ENCODE measurements around the gene RAB22A.
"Not testable (repeated sequence)": the region's sequence is repeated elsewhere in the genome, so short reads cannot be mapped to it uniquely, and the experiment has no call there.

The RAB22A gene

DNA sequence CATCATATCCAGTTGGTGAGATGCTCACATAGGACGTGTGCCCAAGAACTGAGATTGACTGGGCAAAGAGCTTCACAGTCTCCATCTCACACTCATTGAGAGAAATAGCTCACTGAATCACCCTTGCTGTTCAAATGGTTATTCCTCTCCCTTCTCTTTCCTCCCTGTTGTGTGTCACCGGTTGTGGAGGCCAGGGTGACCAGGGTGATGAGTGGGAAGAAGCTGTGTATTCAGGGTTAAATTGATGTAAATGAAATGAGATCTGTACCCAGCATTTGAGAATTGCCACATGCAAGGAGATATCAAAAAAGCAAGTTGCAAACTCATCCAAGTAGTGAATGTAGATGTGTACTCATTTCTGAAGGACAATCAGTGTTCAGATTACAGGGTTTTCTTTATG lies 43.0 kb downstream of the RAB22A start:
- DNase-seq, result no peak

DNA sequence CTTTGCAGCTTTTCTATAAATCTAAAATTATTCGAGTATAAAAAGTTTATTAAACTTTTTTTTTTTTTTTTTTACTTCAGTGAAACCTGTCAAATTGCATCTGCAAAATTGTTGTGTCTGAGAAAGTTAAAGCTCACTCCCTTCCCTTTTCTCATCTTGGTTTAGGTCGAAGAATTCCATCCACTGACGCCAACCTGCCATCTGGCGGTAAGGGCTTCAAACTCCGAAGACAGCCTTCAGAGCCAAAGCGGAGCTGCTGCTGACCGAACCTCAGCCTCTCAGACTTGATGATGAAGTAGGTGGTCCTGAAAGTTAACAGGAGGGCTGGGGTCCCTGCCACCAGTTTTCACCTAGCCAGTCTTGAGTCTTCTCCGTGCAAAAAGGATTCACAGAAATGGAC lies 49.9 kb downstream of the RAB22A start:
- DNase-seq, result no peak

DNA sequence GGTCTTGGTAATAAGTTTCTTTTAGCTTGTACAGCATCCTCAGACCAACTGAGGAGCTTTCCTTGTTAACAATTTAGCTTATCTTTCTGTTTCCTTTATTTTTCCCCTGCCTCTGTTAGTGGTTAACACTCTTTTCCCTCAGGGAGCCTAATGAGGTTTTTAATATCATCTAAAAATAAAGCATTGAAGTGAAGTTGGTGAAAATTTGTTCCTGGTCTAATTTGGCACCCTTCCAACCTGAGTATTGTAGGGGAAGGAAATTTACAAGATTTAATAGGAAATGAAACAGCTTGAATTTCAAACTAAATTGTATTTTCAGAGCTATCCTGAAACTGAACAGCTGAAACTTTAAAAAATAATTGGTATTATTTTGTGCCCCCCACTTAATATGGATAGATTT lies 51.4 kb downstream of the RAB22A start:
- DNase-seq, result no peak

DNA sequence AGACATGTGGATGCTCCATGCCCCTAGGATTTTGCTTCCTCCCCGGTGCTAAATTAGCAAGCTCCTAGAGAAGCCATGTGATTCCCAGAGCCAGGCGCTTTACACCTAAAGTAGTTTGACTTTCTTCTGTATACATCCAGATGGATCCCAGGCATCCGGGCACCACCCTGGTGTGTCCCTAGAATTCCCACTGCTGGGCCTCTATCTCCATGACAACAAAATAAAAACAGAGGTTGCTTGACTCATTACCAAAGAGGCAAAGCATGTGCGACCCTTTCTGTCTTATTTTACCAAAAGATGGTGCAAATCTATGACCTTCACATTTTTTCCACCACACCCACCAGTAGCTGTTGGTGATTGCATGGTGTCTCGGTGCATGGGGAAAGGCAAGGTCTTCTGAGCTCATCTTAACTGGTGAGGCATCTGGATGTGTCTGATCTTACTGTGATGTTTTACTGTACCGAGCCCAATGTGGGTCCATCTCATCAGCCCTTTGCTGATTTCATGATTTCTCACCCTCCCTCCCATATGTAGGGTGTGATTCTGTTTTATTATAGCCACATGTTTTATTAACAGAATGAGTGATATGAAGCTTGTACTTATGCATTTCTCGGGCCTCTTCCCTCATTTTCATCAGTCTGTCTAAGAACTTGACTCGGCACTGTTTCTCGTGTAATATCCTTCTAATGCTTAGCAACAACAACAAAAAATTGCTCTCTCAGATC lies 52.1 kb downstream of the RAB22A start:
- DNase-seq, result no peak

DNA sequence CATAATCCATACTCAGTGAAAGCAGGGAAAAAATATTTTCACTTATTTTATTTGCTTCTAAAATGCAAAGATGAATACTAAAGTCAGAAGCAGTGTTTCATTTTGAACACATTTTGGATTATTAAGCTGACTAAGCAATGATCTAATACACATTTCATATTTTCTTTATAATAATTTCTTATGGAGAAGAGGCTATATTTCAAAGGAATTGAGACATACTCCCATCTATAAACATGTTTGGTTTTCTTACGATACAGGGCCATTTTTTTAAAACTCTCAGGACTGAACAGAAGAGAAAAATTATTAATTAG lies 52.6 kb downstream of the RAB22A start:
- no peak for DNase-seq

DNA sequence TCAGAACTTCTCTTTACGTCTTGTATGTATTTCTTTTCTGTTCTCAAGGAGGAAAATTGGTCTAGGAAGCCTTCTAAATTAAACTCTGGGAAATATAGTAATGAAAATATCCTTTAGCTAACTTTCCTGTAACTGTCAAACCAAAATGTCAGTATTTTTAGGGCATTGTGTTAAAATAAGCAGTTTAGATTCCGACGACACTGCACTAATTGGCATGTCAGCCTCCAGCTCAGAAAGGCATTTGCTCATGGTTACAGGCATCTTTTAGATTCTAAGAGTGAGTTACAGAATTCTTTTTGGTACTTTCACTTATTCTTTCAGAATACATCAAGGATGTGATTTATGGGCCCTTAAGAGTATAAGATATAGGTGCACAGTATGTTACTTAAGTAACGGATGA lies 53.5 kb downstream of the RAB22A start:
- no peak for DNase-seq

DNA sequence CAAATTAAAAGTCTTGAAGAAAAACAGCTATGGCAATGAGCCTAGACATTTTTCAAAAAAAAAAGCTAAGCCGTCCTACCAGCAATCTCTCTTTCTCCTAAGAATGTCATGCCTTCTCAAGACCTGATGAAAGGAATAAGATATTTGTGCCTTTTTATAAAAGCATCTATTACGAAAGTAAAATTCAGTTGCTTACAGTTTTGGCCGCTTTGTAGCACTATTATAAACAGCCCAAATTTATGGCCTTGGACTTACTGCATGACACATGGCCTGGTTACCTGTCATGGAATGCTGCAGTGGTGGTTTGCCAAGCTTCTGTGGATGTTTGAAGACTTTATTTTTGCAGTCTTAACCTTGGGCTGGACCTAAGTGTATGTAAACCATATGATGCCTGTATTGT lies 57.4 kb downstream of the RAB22A start:
- DNase-seq, result no peak

DNA sequence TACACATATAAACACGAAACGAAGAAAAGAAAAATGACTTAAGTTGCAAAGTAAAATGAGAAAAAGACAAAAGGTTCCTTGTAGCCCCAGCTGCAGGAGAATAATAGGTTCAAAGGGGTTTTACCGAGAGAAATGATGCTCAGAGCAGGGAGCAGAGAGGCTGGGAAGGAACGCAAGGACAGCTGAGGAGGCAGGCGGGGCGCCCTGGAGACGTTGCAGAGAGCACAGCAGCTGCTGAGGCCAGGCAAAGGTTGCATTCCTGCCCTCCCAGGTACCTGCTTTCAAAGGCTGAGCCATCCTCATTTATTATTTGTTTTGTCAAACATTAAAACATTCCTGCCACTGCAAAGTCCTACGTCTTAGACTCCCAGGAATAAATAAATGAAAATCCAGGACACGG lies 63.3 kb downstream of the RAB22A start:
- DNase-seq, result no peak

DNA sequence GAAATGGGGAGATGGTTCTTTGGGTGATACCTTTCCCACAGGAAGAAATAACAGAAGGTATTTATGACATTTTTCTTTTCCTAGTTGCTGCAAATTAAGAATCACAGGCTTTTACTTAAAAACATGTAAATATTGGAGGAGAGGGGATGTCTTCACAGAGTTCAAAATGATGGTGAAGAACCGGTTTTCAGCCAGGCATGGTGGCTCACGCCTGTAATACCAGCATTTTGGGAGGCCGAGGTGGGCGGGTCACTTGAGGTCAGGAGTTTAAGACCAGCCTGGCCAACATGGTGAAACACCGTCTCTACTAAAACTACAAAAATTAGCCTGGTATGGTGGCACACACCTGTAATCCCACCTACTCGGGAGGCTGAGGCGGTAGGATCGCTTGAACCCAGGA lies 63.8 kb downstream of the RAB22A start:
- not testable (repeated sequence) for DNase-seq

DNA sequence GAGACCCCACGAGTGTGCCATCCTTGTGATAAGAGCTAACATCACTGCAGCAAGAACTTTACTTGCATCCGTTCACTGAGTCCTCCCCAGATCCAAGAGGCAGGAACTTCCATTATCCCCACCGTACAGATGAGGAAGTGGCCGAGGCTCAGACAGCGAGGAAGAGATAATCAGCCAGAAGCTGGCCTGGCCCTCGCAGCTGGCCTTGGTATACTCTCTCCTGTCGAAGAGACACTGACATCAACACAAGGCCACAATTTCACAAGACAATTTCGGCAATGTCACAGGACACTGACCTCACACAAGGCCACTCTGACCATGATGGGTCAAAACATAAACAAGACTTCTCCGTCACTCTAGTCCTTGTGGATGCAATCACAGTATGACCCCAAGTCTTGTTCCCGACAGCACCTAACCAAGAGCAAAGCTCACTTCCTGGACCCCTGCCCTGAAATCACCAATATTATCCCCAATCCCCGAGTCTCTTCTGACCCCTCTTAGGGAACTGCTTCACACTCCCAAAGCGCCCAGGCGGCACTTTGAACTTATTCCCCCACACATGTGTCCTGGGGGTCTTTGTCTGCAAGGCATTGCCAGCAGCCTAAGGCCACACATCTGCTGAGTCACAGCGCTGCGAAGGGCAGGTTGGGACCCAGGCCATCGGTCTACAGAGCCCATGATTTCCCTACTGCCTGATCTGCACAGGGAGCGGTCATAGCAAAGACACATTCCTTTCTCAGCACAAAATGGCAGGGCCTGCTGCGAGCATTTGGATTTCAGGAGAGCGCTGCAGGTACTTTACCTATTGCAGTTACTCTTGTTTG lies 64.7 kb downstream of the RAB22A start:
- DNase-seq, result no peak

DNA sequence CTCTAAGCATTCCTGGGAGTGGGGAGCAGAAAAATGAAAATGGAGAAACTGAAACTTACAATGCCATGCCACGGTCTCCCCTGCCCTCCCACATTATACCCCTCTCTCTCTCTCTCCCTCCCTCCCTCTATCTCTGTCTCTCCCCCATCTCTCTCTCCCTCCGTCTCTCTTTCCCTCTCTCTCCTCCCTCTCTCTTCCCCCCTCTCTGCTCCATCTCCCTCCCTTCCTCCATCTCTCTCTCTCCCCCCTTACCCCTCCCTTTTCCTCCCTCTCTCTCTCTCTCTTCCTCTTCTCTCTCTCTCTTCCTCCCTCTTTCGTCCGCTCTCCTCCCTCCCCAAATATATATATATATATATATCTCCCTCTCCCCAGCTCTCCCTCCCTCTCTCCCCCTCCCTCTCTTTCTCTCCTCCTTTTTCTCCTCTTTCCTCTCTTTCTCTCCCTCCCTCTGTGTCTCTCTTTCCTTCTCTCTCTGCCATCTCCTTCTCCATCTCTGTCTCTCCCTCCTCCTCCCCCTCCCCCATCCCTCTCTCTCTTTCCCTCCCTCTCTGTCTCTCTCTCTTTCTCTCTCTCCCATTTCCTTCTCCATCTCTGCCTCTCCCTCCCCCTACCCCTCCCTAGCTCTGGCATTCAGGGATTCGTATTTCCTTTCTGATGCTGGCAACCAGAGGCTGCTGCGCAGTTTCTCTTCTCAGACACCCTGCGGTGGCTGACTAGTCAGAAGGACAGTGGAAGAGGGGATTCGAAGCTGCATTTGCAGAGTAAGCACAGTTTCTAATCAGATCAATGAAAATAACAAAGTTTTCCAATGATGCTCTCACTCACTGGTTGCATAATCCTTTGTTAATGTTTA lies 65.6 kb downstream of the RAB22A start:
- no peak for DNase-seq

DNA sequence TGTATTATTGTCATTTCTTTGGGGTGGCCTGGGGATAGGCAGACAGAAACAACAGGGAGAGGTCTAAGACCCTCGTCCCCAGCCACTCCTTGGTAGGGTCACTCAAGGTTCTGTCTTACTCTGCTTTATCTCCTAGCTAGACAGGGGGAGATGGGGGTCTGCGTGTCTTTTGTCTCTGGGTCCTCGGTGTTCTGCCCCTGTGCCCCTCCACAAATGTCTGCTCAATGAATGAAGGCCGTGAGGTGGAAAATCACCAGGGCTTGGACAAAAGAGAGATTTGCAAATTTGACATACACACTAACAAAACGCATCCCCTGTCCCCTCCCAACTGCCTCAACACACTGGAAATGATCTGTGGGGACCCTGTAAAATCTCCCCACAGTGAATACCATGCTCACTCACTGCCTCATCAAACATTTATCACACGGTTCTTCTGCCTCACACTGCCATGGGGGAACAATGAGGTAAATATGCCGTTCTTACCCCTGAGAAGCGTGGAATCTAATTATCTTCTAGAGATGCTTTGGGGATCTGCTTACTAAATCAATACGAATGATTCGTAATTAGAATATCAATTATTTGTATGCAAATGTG lies 66.3 kb downstream of the RAB22A start:
- no peak for DNase-seq

DNA sequence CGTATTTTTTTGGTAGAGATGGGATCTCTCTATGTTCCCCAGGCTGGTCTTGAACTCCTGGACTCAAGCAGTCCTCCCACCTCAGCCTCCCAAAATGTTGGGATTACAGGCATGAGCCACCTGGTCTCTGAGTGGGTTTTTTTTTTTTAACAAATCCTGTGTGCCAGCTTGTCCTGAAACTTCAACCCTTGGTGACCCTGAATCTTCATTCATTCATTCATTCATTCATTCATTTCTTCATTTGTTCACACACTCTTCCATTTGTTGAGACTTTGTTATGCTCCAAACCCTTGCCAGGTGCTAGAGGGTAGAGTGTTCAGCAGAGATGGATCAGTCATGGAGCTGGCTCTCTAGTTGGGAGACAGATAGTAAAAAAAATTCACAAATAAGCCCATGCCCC lies 67.5 kb downstream of the RAB22A start:
- DNase-seq, result no peak

DNA sequence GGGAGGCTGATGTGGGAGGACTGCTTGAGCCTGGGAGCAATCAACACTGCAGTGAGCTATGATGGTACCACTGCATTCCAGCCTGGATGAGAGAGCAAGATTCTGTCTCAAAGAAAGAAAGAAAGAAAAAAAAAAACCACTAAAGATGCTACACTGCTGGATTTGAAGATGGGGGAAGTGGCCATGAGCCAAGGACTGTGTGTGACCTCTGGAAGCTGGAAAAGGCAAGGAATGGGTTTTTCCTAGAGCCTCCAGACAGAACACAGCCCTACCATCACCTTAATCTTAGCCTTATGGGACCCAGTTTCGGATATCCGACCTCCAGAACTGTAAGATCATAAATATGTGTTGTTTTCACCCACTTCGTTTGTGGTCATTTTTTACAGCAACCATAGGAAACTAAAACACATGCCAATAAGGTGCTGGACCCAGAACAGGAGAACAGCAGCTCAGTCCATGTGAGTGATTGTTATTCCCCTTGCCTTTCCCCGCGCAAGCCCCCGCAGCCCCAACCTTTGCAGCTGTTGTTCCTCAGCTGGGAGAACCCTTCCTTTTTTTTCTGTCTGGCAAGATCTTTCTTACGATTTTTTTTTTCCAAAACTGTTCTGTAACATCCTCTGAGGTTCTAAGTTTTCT lies 68.4 kb downstream of the RAB22A start:
- no peak for DNase-seq

DNA sequence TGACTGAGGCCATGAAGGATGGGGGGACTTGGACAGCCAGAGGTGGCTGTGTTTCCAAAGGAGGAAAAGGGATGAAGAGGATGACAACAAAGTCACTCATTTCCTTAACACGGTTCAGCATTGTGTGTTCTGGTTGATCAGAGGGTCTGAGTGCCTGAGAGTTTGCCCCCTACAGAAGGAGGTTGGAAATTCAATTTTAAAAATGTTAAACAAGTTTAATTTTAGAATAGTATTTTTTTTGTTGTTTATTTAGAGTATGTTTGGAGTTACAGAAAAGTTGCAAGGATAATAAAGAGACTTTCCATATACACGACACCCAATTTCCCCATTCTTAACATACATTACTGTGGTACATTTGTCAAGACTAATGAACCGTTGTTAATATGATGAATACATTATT lies 69.2 kb downstream of the RAB22A start:
- no peak for DNase-seq

DNA sequence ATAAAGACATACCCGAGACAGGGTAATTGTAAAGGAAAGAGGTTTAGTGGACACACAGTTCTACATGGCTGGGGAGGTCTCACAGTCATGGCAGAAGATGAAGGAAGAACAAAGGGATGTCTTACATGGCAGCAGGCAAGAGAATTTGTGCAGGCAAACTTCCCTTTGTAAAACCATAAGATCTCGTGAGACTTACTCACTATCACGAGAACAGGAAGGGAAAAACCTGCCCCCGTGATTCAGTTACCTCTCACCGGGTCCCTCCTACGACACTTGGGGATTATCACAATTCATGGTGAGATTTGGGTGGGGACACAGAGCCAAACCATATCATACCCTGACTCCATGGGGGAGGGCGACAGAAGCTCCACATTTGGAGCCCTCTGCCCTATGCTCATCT lies 72.1 kb downstream of the RAB22A start:
- DNase-seq, result no peak

DNA sequence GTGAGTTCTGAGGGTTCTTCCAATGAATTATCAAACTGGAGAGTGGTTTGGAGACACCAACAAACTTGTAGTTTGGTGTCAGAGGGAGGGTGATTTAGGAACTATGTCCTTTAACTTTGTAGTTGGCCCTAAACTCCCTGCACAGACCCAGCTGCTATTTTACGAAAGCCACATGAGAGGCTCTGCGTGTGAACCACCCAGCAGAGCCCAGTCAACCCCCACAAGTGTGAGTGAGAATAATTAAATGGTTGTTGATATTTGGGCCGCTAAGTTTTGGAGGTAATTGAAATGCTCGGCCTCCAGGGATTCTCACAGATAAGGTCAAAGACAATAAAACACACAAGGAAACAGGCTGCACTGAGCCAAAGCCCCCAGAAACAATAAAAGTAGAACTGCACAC lies 72.6 kb downstream of the RAB22A start:
- no peak for DNase-seq

DNA sequence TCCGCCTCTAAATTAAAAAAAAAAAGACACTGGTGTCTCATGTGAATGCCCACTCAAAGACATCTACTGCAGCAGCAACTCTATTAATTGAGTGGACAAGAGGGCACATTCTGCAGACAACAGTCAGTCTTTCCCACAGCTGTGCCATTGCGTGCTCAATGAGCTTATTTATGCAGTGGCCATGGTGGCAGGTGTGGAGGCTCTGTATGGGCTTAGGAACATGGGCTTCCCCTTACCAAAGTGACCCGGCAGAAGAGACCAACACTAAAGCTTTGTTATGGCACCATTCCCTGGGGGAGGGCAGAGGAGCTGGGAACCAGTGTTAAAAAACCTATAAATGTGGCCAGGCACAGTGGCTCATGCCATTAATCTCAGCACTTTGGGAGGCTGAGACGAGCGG lies 75.3 kb downstream of the RAB22A start:
- DNase-seq, result no peak

DNA sequence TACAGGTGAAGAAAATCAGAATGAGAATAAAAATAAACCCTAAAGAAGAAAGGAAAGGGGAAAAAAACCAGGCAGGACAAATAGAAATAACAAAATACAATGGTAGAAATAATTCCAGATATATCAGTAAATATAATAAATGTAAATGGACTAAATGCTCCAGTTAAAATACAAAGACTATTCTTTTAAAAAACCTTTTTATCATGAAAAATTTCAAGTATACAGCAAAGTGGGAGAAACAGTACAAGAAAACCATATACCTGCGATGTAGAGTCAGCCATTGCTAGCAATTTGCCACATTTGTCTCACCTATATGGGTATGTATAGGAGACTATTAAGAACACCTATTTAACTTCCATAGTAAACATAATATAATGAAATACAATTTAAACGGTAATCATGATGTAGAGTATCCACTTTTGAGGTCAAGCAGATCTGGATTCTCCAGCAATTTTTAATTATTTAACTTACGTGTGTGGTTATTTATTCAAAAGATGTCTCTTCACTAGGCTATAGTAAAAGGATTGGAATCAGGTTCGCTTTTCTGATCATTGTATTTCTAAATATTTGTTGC lies 78.6 kb downstream of the RAB22A start:
- DNase-seq, result no peak

DNA sequence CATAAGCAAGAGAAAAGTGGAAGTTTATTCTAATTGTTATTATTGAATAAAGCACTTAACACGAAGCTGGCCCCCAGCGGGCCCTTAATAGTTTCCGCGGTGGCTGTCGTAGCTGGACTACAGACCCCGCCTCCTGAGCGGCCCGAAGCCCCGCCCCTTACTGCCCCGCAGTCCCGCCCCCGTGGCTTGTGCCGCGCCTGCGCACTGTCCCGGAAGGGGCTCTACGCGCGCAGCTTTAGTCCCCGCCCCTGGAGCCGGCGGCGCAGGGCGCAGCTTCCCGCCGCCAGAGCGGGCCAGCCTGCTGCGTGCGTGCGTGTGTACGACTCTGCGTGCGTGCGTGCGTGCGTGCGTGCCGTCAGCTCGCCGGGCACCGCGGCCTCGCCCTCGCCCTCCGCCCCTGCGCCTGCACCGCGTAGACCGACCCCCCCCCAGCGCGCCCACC lies 79.4 kb downstream of the RAB22A start, which contains the start of gene VAPB:
VAPB (plus strand) TSS at position 348 of the 442 bp plus-strand sequence. CDS start 231 bp downstream, outside the sequence.
- DNase-seq, result peak; percentile 77

DNA sequence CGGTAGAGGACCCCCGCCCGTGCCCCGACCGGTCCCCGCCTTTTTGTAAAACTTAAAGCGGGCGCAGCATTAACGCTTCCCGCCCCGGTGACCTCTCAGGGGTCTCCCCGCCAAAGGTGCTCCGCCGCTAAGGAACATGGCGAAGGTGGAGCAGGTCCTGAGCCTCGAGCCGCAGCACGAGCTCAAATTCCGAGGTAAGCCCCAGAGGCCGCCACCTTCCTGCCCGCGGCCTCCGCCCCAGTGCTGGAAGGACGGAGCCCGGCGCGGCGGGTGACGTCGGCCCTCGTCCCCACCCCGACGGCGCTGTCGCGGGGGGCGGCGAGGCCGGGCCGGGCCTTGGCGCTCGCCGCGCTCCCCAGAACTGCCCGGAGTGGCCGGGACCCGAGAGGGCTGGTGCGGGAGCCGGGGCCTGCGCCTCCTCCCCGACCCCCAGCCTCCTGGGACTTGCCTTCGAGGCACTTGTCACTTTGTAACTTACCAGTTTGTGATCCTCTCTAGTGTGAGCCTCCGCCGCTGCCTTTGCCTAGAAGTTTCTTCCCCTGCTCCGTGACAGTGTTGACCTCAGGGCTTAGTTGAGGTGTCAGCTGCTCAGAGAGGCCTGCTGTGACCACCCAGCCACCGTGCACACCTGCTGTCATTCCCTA lies 79.9 kb downstream of the RAB22A start:
- no peak for DNase-seq

All from DMS 273 treated with DMSO at 0.1 percent for 48 hours (cell line).